ENCODE data around the gene HELZ2. TPM values are rescaled to one million over a fixed set of nuclear protein-coding genes. Genes with fewer than 3 reads are reported as not detected.

The HELZ2 gene
- total and polyA plus RNA-seq, 2 donors (not counting 1 experiment from before 2014, with no cell fraction given): 36.3 to 52.6 TPM

GRCh38 chr20:63544958-63545516 is 29.0 kb downstream of the HELZ2 start:
- Histone ChIP-seq H3K4me2 (replicated peaks; ENCODE audit: low read depth, low read length, poor library complexity, severe bottlenecking) (peak overlapping the region; percentile 24), H3K9me3 (ENCODE audit: control extremely low read depth in 1 of 3, control insufficient read depth in 2 of 3, insufficient read depth in 1 of 3, low read length in 2 of 3) (no peaks in the 10 kb centered on the region), H3K4me1 (ENCODE audit: control insufficient read depth in 2 of 2, insufficient read depth in 2 of 2, low read length in 2 of 2) (peaks cover 44 to 69% of the 10 kb centered on the region in 2 donors), H3K27me3 (replicated peaks in 1 of 4; ENCODE audit: control extremely low read depth in 1 of 4, control insufficient read depth in 3 of 4, insufficient read depth in 4 of 4, low read length in 3 of 4) (peaks cover 0 to 8% (median 1%) of the 10 kb centered on the region in 4 experiments), H3K27ac (ENCODE audit: low read length in 2 of 2) (no peak overlapping the region), H4K20me1 (ENCODE audit: control insufficient read depth, insufficient read depth, low read length, poor library complexity, severe bottlenecking) (no peaks in the 10 kb centered on the region), H3K79me2 (ENCODE audit: control insufficient read depth, insufficient read depth, low read length) (no peaks in the 10 kb centered on the region), H3K36me3 (replicated peaks in 1 of 2; ENCODE audit: control extremely low read depth in 1 of 2, control insufficient read depth in 1 of 2, extremely low read depth in 1 of 2, insufficient read depth in 2 of 2, low read length in 1 of 2) (no peaks in the 10 kb centered on the region), H3K9ac (ENCODE audit: low read length) (no peak overlapping the region), H3K4me3 (ENCODE audit: control extremely low read depth in 1 of 5, extremely low read depth in 1 of 5, insufficient read depth in 1 of 5, low read depth in 2 of 5, low read length in 4 of 5) (no peak overlapping the region), H2AFZ (ENCODE audit: insufficient read depth, low read depth, low read length, poor library complexity, severe bottlenecking) (no peak overlapping the region)
- H3K27ac Mint-ChIP-seq: peak overlapping the region; percentile 70
- TF ChIP-seq EZH2 (IDR thresholded peaks at IDR 0.05; ENCODE audit: borderline replicate concordance, insufficient read depth, low read depth, low read length, poor library complexity, severe bottlenecking) (no peak), CTCF (IDR thresholded peaks at IDR 0.05) (no peak)
- H3K4me1 Mint-ChIP-seq: peaks cover 56% of the 10 kb centered on the region
- H3K9me3 Mint-ChIP-seq (ENCODE audit: insufficient read depth): no peaks in the 10 kb centered on the region
- no peak for ATAC-seq (ENCODE audit: low read depth)
- peak overlapping the region; percentile 42 for H3K4me3 Mint-ChIP-seq
- no peaks in the 10 kb centered on the region for H3K27me3 Mint-ChIP-seq
- DNase-seq: no peak
- intact Hi-C loops (cut with micrococcal nuclease): no loop called here
- WGBS (ENCODE audit: insufficient coverage): 81% methylated on average over 19 of the region's 19 CpGs
- CTCF ChIA-PET: no interaction called here
- POLR2A ChIA-PET: no interaction called here

- Mint-ChIP-seq H3K27me3 (no peaks in the 10 kb centered on the region), H3K4me3 (no peak overlapping the region), H3K9me3 (ENCODE audit: insufficient read depth) (no peaks in the 10 kb centered on the region), H3K4me1 (peaks cover 57% of the 10 kb centered on the region), H3K27ac (peak overlapping the region; percentile 70)
- ATAC-seq (ENCODE audit: low read depth) (no peak), DNase-seq (no peak)
- H3K4me2 ChIP-seq (replicated peaks; ENCODE audit: low read depth, low read length, poor library complexity, severe bottlenecking): no peak overlapping the region
- H2AFZ ChIP-seq (ENCODE audit: insufficient read depth, low read depth, low read length, poor library complexity, severe bottlenecking): no peak overlapping the region
- no peak overlapping the region for H3K9ac ChIP-seq (ENCODE audit: low read length)
- H3K27ac ChIP-seq (ENCODE audit: low read length in 2 of 2): no peak overlapping the region
- WGBS (ENCODE audit: insufficient coverage): 86% methylated on average over 27 of the region's 27 CpGs
- no peaks in the 10 kb centered on the region for H3K79me2 ChIP-seq (ENCODE audit: control insufficient read depth, insufficient read depth, low read length)
- no peaks in the 10 kb centered on the region for H3K9me3 ChIP-seq (ENCODE audit: control extremely low read depth in 1 of 3, control insufficient read depth in 2 of 3, insufficient read depth in 1 of 3, low read length in 2 of 3)
- H3K36me3 ChIP-seq (replicated peaks in 1 of 2; ENCODE audit: control extremely low read depth in 1 of 2, control insufficient read depth in 1 of 2, extremely low read depth in 1 of 2, insufficient read depth in 2 of 2, low read length in 1 of 2): no peaks in the 10 kb centered on the region
- H3K4me1 ChIP-seq (ENCODE audit: control insufficient read depth in 2 of 2, insufficient read depth in 2 of 2, low read length in 2 of 2): peaks cover 42 to 70% of the 10 kb centered on the region in 2 donors
- H3K4me3 ChIP-seq (ENCODE audit: control extremely low read depth in 1 of 5, extremely low read depth in 1 of 5, insufficient read depth in 1 of 5, low read depth in 2 of 5, low read length in 4 of 5): no peak overlapping the region
- H3K27me3 ChIP-seq (replicated peaks in 1 of 4; ENCODE audit: control extremely low read depth in 1 of 4, control insufficient read depth in 3 of 4, insufficient read depth in 4 of 4, low read length in 3 of 4): peaks cover 0 to 5% (median 1%) of the 10 kb centered on the region in 4 experiments
- no peaks in the 10 kb centered on the region for H4K20me1 ChIP-seq (ENCODE audit: control insufficient read depth, insufficient read depth, low read length, poor library complexity, severe bottlenecking)
- ChIA-PET CTCF (interaction anchor here (2.8 kb wide), 1 partner anchor 8 kb away, joined by 10 read pairs; no protein-coding TSS in a partner anchor), POLR2A (interaction anchor here (2.0 kb wide), 1 partner anchor 8 kb away, joined by 8 read pairs; no protein-coding TSS in a partner anchor)
- intact Hi-C loops (cut with micrococcal nuclease): no loop called here
- TF ChIP-seq EZH2 (IDR thresholded peaks at IDR 0.05; ENCODE audit: borderline replicate concordance, insufficient read depth, low read depth, low read length, poor library complexity, severe bottlenecking) (no peak), CTCF (IDR thresholded peaks at IDR 0.05) (no peak)
These were observed 29.6 kb downstream of the HELZ2 start for GRCh38 chr20:63544241-63544957.
